BE2C (cell line): ENCODE measurements around the gene DNMT3A.

Source experiments
- DNase-seq: peaks from one replicate; pipeline ENCODE4 v3.0.0-alpha.2; 2020
- H3K27me3 ChIP-seq: fragments of 250-450 bp; sonication (Bioruptor Pico); 2 replicates; pipeline ENCODE4 v1.5.1; 2020; ENCODE audit warnings: mild to moderate bottlenecking
- H3K36me3 ChIP-seq: fragments of 250-450 bp; sonication (Bioruptor Pico); 2 replicates; pipeline ENCODE4 v1.5.1; 2020; ENCODE audit warnings: mild to moderate bottlenecking
- H3K4me1 ChIP-seq: fragments of 250-450 bp; sonication (Bioruptor Pico); 2 replicates; pipeline ENCODE4 v1.5.1; 2020
- H3K4me3 ChIP-seq: 2 replicates; pipeline ENCODE4 v1.5.1; 2011; ENCODE audit warnings: low read depth, low read length
- H3K9me3 ChIP-seq: fragments of 250-450 bp; sonication (Bioruptor Pico); 2 replicates; pipeline ENCODE4 v1.5.1; 2020
- TF ChIP-seq, protein P1 (sequence below): IDR thresholded peaks from 2 replicates; pipeline ENCODE4 v1.5.1; 2012; ENCODE audit warnings: mild to moderate bottlenecking, low read depth, low read length

The DNMT3A gene

GRCh38 chr2:25281522-25281921 is 60.2 kb downstream of the DNMT3A start:
- H3K36me3 ChIP-seq: peaks cover 3% of the 10 kb centered on the region
- H3K4me1 ChIP-seq: peaks cover 24% of the 10 kb centered on the region
- H3K9me3 ChIP-seq: no peaks in the 10 kb centered on the region
- H3K4me3 ChIP-seq: no peak overlapping the region
- no peak for DNase-seq
- TF ChIP-seq, protein P1, sequence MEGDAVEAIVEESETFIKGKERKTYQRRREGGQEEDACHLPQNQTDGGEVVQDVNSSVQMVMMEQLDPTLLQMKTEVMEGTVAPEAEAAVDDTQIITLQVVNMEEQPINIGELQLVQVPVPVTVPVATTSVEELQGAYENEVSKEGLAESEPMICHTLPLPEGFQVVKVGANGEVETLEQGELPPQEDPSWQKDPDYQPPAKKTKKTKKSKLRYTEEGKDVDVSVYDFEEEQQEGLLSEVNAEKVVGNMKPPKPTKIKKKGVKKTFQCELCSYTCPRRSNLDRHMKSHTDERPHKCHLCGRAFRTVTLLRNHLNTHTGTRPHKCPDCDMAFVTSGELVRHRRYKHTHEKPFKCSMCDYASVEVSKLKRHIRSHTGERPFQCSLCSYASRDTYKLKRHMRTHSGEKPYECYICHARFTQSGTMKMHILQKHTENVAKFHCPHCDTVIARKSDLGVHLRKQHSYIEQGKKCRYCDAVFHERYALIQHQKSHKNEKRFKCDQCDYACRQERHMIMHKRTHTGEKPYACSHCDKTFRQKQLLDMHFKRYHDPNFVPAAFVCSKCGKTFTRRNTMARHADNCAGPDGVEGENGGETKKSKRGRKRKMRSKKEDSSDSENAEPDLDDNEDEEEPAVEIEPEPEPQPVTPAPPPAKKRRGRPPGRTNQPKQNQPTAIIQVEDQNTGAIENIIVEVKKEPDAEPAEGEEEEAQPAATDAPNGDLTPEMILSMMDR: no peak
- H3K27me3 ChIP-seq: no peaks in the 10 kb centered on the region

GRCh38 chr2:25280051-25280687 is 61.6 kb downstream of the DNMT3A start:
- H3K9me3 ChIP-seq: no peaks in the 10 kb centered on the region
- H3K4me1 ChIP-seq: peaks cover 18% of the 10 kb centered on the region
- H3K4me3 ChIP-seq: no peak overlapping the region
- TF ChIP-seq, protein P1: no peak
- peaks cover 3% of the 10 kb centered on the region for H3K36me3 ChIP-seq
- DNase-seq: no peak
- no peaks in the 10 kb centered on the region for H3K27me3 ChIP-seq

- Histone ChIP-seq H3K4me1 (peaks cover 18% of the 10 kb centered on the region), H3K4me3 (no peak overlapping the region), H3K27me3 (no peaks in the 10 kb centered on the region), H3K9me3 (no peaks in the 10 kb centered on the region), H3K36me3 (peaks cover 3% of the 10 kb centered on the region)
- DNase-seq: peak; percentile 49
- TF ChIP-seq, protein P1: no peak
Measured at GRCh38 chr2:25279091-25279651, 62.6 kb downstream of the DNMT3A start.

DNA sequence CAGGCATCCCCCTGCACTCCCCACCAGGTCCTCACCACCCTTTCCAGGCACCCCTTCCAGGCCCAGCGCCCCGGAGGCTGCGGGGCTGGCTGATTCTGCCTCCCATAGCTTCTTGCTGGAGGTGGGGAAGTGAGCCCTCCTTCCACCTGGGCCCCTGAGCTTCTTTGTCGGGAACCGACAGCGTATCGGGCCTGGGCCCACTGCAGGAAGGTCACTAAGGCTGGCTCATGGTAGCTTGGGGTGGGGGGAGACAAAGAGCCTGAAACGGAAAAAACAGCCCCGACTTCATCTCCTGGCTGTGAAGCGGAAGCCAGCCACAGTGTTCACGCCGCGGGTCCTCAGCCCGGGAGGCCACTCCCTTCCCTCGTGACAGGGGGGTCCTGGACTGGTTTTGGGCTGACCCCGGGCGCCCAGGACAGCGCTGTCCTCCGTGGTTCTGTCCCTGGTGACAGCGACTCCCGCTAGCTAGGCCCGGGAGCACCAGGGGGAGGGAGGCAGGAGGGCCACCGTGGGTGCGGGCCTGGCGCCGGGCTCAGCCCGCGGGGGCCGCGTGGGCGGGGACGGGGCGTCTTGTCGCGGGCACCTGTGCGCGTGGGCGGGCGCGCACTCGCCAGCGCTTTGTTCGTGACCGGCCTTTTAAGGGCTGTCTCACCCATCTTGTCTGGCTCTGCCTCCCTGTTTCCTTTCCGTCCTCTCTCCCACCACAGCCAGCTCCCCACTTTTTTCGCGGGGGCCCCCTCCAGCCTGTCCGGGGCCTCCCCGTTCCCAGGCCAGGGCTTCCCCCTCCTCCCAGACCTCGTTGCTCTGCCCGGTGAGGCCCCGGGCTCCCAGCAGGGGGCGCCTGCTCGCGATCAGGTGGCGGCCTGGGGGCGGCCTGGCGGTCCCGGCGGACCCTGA is 64.9 kb downstream of the DNMT3A start:
- TF ChIP-seq, protein P1: peak; percentile 10; the same call in 1 of the 2 replicates
- no peak overlapping the region for H3K4me3 ChIP-seq
- DNase-seq: no peak
- H3K9me3 ChIP-seq: no peaks in the 10 kb centered on the region
- peaks cover 5% of the 10 kb centered on the region for H3K36me3 ChIP-seq
- H3K27me3 ChIP-seq: no peaks in the 10 kb centered on the region
- peaks cover 18% of the 10 kb centered on the region for H3K4me1 ChIP-seq

DNA sequence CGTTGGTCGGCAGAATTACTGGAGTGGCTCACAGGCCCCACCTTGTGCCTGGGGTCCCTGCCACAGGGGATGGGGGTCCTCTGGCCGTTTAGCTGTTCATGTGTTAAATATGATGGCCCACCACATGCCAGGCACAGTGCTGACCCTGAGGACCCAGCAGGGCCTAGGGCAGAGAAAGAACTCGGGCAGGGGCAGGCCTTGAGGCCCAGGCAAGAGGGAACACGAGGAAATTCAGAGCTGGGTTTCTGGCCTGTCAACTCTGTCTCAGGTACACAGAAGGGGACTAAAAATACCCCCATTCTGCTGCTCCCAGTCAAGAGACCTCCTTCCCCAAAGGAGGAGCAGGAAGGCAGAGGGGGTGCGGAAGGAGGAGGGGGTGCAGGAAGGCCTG is 66.2 kb downstream of the DNMT3A start:
- TF ChIP-seq, protein P1: no peak
- Histone ChIP-seq H3K4me3 (no peak overlapping the region), H3K36me3 (peaks cover 3% of the 10 kb centered on the region; the same call in 1 of the 2 replicates), H3K9me3 (no peaks in the 10 kb centered on the region), H3K4me1 (peaks cover 18% of the 10 kb centered on the region), H3K27me3 (no peaks in the 10 kb centered on the region)
- no peak for DNase-seq
